ENCODE measurements around the gene CD2AP. TPM values are rescaled to one million over a fixed set of nuclear protein-coding genes. Genes with fewer than 3 reads are reported as not detected.

Gene CD2AP
- polyA plus RNA-seq, 1 donor, result 9.2 TPM

DNA sequence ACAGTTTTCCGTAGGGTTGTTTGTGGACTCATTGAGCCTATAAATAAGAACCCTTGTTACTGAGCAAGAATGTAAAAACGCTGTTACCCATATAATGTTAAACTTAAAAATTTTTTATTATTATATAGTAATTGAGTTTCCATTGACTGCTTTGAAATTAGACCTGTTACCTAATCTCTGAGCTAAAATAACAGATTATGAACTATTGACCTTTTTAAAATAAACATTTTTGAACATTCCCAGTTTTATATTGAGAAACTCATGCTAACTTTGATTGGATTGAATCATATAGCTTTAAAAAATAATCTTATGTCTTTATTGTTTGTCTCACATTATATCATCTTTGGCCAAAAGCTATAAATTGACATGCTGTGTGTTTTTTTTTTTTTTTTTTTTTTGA, 95.5 kb downstream of the CD2AP start:
- DNase-seq, result no peak

DNA sequence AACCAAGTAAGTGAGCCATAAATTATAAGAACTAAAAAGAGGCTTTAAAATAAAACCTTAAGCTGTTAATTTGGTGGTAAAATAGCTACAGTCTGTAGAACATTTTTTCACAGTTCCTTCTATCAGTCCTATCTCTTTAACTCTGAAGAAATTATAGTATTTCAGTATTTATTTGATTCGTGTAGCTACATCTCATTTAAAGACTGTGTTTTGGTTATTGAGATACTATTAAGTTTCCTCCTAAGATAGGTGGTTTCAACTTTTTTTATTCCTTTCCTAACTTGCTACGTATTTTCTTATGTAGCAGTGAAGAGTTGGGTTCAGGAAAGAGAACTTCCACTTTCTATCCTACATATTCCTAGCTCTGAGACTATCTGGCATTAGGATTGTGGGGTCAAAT, 97.2 kb downstream of the CD2AP start:
- no peak for DNase-seq

DNA sequence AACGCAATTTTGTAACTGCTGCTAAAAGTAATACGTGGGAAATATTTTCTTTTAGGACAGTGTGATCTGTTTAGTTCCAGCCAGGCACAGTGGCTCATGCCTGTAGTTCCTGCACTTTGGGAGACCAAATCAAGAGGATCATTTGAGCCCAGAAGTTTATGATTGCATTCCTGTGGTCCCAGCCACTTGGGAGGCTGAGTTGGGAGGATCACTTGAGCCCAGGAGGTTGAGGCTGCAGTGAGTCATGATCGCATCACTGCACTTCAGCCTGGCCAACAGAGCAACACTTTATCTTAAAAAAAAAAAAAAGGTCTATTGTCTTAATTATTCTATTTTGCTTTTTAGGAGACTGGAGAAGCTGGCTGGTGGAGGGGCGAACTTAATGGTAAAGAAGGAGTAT, 101.5 kb downstream of the CD2AP start:
- DNase-seq, result no peak

DNA sequence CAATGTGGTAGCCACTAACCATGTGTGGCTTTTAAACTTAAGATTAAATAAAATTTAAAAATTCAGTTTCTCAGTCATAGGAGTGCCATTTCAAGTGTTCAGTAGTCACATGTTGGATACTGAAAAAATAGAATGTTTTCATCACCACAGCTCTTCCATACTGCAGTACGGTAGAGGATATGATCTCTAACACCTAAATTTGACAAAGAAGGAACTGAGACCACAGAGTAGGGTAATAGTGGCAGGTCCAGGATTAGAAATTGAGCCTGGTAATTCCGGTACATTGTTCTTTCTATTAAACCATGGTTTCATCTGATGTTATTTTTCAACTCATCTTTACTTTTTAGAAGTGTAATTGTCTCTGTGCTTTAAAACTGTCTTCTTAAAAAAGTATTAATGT, 104.0 kb downstream of the CD2AP start:
- DNase-seq, result no peak

DNA sequence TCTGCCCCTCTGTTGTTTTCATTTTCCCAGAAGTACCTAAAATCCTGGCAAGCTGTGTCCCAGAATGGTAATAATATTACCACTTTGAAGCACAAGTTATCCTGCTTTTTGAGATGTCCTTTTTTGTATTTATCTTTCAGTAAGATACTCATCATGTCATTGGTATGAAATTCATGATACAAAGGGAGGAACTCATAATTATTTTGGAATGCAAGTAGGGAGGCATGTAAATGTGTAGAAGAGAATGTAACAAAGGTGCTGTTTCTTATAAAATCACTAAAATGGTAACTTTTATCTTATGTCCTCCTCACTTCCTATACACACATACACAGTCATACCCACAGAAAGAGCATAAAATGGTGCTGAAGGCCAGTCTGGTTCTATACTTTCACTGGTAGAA, 109.9 kb downstream of the CD2AP start:
- DNase-seq, result no peak

DNA sequence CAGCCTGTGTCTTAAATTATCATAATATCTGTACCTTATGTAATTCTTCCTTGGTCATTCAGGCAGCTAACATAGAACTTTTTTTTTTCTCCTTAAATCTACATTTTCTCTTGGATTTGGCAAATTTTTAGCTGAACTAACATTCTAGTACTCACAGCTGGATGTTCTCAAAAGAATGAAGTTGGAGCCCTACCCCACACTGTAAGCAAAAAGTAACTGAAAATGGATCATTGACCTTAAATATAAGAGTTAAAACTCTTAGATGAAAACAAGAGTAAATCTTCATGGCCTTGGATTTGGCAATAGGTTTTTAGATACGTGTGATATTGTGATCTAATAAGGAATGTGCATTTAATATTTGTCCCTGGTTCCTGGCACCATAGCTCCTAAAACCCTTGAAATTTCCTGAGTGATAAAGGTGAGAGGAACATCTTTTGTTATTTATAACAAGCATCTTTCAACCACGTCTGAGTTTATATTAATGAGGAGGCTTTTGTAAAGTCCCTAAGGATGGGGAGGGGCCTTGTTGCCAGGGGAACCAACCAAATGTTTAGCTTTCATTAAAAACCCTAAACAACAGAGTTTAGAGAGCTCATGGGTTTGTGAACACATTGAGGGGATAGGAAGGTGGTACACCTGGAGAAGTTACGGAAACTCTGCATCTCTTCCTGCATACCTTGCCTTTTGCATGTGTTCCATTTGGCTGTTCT, 114.7 kb downstream of the CD2AP start:
- no peak for DNase-seq

DNA sequence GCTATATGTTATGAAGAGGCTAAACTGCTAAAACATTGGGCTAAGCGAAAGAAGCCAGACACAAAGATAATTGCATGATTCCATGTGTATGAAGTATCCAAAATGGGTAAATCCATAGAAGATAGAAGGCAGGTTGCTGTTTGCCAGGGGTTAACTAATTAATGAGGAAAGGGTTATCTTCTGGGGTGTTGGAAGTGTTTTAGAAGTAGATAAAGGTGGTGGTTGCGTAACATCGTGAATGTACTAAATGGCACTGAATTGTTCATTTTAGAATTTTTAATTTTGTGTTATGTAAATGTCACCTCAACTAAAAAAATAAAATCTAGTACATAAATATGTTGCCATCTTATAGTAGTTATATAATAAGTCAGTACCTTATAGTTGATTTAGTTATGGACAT, 116.4 kb downstream of the CD2AP start:
- no peak for DNase-seq

DNA sequence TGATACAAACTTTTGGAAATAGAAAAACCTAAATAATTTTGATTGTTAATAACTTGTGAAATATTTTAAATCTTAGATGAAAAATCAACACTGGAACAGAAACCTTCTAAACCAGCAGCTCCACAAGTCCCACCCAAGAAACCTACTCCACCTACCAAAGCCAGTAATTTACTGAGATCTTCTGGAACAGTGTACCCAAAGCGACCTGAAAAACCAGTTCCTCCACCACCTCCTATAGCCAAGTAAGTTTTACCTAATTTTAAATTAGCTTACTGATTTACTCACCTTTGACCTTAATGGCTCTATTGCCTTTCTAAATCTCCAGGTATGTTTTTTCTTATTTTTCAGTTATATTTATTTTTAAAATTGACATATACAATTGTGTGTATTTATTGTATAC, 118.2 kb downstream of the CD2AP start:
- DNase-seq, result no peak

DNA sequence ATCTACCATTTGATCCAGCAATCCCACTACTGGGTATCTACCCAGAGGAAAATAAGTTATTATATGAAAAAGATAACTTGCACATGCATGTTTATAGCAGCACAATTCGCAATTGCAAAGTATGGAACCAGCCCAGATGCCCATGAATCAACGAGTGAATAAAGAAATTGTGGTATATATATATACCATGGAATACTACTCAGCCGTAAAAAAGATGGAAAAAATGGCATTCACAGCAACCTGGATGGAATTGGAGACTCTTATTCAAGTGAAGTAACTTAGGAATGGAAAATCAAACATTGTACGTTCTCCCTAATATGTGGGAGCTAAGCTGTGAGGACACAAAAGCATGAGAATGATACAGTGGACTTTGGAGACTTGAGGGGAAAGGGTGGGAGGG, 120.8 kb downstream of the CD2AP start:
- DNase-seq, result no peak

DNA sequence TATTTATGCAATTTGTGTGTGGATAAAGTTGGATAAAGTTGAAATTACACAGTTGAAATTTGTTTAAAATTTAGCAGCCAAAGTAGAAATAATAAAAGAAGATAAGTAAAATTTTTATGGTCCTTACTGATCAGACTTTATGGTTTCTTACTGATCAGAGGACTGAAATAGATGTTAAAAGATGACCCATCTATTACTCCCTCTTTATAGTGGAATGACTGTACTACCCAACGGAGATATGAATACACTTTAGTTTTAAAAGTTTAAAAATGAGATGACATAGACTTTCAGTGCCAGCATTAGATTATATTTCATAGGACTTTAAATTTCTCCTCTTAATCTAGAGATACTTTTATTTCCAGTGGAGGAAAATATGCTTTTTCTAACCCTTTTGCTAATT, 121.9 kb downstream of the CD2AP start:
- no peak for DNase-seq

DNA sequence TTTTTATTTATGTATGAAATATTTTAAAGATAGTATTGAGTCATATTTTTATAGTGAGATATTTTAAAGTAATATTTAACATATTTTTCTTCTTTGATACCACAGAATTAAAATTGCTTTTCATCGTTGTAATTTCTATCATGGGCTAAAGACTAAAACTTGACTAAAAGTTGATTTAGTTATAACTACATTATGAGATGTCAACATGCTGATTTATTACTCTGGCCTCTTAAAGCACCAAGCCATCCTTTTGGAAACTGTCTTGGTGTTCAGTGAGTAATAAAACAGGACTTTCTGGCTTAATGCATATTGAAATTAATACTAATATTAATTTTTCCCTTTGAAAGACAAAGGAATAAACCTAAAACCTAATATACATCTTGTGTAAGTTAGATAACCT, 125.6 kb downstream of the CD2AP start:
- no peak for DNase-seq

DNA sequence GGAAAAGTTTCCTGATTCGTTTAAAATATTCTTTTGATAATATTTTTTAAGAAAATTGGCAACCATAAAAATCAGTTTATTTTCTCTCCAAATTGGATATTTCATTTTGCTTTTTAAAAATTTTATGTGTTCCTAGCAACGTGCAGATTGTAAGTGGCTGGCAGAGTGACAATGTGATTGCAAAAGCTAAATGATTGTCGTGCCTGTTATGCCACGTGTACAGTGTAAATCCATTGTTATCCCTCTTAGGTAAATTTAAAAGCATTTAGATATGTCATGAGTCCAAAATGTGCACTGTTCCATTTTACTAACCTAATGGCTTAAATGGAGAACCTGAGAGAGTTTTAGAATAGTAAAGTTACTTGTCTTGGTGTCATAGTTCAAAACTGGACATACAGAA, 126.4 kb downstream of the CD2AP start:
- no peak for DNase-seq

DNA sequence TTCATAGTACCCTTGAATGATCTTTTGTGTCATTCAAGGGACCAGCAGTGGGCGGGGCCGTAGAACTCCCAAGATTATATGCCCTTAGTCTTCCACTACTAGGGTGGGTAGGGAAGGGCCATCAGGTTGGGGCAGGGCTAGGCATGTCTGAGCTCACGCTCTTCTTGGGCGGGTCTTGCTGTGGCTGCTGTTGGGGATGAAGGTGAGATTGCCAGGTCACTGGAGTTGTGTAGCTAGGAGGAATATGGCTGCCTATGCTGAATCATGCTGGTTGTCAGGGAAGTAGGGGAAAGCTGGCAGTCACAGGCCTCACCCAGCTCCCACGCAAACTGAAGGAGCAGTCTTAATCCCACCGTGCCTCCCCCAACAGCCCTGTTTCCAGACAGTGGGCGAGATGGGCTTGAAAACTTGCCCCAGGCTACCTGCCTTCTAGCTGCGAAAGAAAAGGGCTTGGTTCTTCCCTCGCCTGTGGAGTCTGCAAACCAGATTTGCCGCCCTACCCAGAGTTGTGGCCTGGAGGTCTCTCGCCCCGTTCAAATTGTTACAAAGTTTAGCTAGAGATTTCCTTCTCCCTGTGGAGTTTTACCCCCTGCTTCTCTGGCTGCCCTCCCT, 144.4 kb downstream of the CD2AP start:
- DNase-seq, result no peak

DNA sequence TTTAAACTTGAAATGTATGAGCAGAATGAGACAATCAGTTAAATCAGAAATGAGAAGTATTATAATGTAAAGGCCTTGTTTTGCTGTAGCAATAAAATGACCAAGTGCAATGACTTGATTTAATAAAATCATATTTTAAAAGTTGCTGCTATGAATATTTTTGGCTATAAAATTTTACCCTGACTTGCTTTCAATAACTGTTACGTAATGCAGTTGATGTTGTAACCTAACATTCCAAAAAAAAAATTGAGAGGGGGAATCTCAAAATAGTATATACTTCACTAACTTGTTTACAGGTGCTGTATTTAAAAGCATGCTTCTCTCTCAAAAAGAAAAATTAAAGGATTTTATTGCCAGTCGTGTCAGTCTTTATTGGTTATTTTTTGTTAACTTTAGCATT, 149.2 kb downstream of the CD2AP start:
- DNase-seq, result no peak

DNA sequence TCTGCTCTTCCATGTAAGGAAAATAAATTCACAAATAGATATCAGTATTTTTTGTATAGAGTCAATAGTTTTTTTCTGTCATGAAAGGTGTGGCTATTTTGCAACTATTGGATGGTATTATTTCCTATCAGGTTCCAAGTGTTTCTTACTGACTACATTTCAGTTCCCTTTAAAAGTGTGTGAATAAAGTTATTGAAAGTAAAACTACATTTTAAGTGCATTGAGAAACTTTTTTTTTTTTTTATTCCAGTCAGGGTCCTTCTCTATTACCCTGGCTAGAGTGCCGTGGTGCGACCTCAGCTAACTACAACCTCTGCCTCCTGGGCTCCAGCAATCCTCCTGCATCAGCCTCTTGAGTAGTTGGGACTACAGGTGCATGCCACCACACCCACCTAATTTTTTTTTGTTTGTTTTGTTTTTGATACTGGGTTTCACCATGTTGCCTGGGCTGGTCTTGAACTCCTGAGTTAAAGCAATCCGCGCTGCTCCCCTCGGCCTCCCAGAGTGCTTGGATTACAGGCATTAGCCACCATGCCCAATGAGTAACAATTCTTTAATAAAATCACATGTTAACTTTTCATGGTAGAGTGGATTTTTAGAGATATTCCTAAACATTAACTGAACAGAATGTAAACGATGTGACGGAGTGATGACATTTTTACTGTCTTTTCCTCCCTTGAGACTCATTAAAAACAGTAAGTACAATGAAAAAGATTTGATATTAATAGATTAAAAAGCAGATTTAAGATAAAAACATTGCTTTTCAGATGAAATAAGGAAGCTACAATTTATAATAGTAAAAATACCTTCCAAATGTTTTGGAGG, 151.1 kb downstream of the CD2AP start:
- DNase-seq, result no peak

DNA sequence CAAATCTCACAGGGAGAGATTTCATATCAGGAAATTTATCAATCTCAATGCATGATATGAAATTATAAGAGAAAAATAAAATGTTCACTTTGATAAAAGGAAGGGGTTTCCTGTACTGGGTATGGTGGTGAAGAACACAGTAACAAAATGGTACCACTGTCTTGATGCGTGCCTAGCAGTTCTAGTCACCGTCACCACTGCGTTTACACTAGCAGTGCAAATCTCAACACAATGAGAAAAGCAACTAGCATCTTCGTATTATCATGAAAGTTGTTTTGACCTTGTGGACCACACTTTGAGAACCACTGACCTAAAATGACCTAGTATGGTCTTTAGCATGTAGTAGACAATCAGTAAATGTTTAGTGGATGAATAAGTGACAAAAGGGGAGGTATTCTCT, 152.4 kb downstream of the CD2AP start:
- no peak for DNase-seq

DNA sequence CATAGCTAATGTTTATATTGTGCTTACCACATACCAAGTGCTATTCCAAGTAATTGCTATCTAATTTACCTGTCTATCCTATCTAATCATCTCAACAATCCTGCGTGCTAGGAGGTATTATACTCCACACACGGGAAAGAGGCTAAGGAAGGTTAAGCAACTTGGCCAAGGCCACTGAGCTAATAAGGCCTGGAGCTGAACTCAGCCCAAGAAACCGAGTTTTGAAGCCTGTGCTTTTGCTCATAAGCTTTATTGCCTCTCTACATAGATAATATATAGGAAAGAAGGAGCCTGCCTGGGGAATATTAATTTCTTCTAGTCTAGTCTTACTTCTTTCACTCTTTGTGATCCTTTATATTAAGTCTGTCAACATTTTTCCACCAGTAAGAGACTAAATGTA, 153.0 kb downstream of the CD2AP start:
- no peak for DNase-seq

DNA sequence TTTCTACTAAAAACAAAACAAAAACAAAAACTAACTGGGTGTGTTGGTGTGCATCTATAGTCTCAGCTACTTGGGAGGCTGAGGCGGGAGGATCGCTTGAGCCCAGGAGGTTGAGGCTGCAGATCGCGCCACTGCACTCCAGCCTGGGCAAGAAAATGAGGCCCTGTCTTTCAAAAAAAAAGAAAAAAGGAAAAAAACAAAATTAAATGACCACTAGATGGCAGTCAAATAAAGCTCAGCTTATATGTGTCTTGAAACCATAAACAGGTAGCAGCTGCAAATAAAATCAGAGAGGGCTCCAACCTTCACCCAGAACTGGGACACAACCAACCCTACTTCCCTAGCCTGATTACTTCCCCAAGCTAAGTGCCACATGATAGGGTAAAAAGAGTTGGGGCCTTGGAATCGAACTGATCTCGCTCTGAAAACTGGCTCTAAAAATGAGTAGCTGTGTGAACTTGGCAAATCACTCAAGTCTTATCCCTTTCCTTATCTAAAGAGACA, 153.7 kb downstream of the CD2AP start:
- DNase-seq, result peak; percentile 19

DNA sequence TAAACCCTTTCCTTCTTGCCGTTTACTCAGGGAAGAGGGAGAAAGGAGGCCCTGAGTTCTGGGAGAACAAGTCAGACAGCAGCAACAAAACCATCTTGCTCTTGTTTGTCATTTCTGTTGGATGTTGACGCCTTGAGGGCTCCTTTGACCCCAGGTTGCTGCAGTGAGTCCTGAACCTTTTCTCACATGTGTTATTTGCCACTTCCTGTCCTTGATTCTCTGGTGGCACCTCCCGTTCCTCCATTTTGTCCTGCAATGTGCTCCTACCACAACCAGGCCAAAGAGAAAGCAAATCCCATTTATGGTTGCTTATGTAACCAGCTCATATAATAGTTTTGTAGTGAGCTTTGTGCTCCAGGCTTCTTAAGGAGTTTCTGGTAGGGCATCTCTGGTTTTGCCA, 154.2 kb downstream of the CD2AP start:
- no peak for DNase-seq

DNA sequence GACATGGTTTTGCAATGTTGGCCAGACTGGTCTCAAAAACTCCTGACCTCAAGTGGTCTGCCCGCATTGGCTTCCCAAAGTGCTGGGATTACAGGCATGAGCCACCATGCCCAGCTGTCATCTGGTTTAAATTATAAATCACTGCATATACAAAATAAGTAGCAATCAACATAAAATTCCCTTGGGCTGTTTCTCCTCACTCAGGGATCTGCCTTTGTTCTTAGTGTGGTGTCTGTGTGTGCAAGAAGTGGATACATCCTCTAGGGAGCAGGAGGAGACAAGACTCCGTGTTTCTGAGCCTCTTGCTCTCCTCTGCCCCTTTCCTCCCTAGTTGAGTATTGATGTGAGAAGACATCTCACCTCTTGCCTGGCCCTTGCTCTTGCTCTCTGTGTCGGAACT, 155.6 kb downstream of the CD2AP start:
- DNase-seq, result no peak

DNA sequence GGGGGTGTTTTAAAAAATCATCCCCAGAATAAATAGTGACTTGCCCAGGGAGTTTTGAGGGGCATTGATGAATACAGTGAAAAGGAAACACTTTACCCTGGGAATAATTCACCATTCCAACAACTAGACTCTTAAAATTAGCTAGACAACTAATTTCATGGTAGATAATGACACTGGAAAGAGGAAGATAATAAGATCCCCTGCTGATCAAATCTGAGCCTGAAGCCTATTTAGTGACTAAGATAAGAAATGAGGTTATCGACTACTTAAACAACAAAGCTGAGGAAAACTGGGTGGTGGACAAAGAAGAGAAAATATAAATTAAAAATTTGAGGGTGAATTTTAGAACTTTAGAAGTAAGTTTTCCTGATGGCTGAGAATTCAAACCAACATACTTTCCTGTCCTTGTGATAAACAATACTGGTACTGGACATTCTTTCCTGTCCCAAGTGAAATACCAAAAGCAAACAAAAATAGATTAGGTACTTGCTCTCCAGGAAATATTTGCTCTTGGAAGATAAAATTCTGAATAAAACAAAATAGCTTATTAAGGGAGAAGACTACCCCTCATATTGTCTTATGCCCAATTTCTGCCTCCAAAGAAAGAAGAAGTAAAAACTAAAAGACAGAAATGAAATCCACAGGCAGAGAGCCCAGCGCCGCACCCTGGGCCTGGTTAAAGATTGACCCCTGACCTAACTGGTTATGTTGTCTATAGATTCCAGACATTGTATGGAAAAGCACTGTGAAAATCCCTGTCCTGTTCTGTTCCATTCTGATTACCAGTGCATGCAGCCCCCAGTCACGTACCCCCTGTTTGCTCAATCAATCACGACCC, 156.8 kb downstream of the CD2AP start:
- DNase-seq, result no peak

DNA sequence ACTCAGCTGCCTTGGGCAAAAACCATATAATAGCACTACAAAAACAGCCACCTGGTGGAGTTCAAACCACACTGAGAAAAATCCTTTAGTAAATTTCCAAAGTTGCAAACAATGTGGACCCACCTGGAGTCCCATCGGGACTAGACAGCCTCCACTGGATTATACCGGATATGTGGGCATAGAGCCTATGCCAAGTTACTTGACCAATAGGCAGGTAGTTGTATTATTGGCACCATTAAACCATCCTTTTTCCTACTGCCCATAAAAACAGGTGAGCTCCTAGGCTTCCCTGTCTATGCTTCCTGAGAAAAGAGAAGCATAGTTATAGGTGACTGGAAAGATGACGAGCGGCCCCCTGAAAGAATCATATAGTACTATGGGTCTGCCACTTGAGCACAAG, 169.1 kb downstream of the CD2AP start:
- no peak for DNase-seq

DNA sequence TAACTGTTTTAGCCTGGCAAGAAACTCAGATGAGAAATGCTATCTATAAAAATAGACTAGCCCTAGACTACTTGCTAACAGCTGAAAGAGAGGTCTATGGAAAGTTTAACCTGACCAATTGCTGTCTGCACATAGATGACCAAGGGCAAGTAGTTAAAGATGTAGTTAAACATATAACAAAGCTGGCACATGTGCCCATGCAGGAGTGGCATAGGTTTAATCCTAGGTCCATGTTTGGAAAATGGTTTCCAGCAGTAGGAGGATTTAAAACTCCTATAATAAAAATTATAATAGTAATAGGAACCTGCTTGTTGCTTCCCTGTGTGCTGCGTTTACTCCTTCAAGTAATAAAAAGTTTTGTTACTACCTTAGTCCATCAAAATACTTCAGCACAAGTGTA, 169.6 kb downstream of the CD2AP start:
- no peak for DNase-seq
